HCT116 (cell line): ENCODE results near the gene TOX2.

Experiments
- CTCF ChIP-seq, 3 experiments: fragments of 200-600 bp in 1 of 3; sonication (generic) in 1 of 3; IDR thresholded peaks in 2 of 3; conservative IDR thresholded peaks in 1 of 3; 2 replicates each; pipeline ENCODE4 v1.5.1; 2012 to 2017; ENCODE audit warnings: low read depth in 2 of 3, low read length in 2 of 3, antibody characterized with exemption in 1 of 3, borderline replicate concordance in 1 of 3, control low read depth in 1 of 3, mild to moderate bottlenecking in 1 of 3, mixed read lengths in 1 of 3, mixed run types in 1 of 3, moderate library complexity in 1 of 3; ENCODE audit not compliant: insufficient read depth in 1 of 3
- EZH2 ChIP-seq: fragments of 200-600 bp; sonication (generic); IDR thresholded peaks from 2 replicates; pipeline ENCODE4 v1.6.1; 2017; ENCODE audit warnings: antibody characterized with exemption, mixed run types
- POLR2A ChIP-seq: IDR thresholded peaks from 2 replicates; pipeline ENCODE4 v1.7.0; 2011; ENCODE audit warnings: borderline replicate concordance; ENCODE audit not compliant: insufficient read depth, insufficient read length; ENCODE audit errors: extremely low read depth
- POLR2AphosphoS5 ChIP-seq: IDR thresholded peaks from 2 replicates; pipeline ENCODE4 v1.6.1; 2011; ENCODE audit warnings: mild to moderate bottlenecking, low read depth, low read length, moderate library complexity

GRCh38 chr20:44074252-44075151 is 159.8 kb downstream of the TOX2 start:
- TF ChIP-seq POLR2AphosphoS5 (no peak), CTCF (IDR thresholded peaks at IDR 0.05 in 2 of 3, conservative IDR thresholded peaks at IDR 0.05 in 1 of 3; ENCODE audit: borderline replicate concordance in 1 of 3, insufficient read depth in 1 of 3, low read depth in 2 of 3, low read length in 2 of 3) (no peak), POLR2A (no peak), EZH2 (no peak)
